ENCODE measurements around the gene SLC6A17.

Gene SLC6A17

DNA sequence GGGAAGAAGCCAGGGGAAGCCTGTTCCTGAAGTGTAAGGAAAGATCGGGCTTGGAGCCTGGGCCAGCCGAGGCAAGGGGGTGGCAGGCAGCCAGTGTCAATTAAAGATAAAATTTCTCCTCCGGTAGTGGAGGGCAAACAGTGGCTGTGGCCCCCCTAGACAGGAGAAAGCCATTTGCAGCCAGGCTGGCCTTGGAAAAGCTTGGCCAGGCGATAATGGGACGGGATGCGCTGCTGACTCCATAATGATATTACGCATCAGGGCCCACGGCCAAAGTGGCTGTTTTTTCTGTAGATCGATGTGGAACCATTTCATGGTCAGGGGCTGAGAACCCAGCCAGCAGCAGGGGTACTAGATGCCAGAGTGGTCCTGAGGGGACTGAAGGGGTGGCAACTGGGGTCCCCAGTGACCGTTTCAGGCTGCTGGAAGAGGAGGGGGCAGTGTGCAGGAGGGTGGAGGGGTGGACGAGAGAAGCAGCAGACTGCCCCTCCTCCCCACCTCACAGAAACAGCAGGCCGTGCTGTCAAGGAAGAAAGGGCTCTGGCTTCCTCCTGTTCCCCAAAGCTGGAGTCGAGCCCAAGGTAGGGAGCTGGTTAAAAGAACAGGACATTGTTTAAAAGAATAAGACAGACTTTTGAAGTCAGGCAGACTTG is 85.0 kb downstream of the SLC6A17 start:
- DNase-seq (ENCODE audit: low read depth) = no peak
- H3K4me3 ChIP-seq (ENCODE audit: low read depth, low read length) = no peak overlapping the region
- TF ChIP-seq, protein P1, sequence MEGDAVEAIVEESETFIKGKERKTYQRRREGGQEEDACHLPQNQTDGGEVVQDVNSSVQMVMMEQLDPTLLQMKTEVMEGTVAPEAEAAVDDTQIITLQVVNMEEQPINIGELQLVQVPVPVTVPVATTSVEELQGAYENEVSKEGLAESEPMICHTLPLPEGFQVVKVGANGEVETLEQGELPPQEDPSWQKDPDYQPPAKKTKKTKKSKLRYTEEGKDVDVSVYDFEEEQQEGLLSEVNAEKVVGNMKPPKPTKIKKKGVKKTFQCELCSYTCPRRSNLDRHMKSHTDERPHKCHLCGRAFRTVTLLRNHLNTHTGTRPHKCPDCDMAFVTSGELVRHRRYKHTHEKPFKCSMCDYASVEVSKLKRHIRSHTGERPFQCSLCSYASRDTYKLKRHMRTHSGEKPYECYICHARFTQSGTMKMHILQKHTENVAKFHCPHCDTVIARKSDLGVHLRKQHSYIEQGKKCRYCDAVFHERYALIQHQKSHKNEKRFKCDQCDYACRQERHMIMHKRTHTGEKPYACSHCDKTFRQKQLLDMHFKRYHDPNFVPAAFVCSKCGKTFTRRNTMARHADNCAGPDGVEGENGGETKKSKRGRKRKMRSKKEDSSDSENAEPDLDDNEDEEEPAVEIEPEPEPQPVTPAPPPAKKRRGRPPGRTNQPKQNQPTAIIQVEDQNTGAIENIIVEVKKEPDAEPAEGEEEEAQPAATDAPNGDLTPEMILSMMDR (IDR thresholded peaks at IDR 0.05; ENCODE audit: control insufficient read depth, extremely low read depth, insufficient read depth) = no peak

DNA sequence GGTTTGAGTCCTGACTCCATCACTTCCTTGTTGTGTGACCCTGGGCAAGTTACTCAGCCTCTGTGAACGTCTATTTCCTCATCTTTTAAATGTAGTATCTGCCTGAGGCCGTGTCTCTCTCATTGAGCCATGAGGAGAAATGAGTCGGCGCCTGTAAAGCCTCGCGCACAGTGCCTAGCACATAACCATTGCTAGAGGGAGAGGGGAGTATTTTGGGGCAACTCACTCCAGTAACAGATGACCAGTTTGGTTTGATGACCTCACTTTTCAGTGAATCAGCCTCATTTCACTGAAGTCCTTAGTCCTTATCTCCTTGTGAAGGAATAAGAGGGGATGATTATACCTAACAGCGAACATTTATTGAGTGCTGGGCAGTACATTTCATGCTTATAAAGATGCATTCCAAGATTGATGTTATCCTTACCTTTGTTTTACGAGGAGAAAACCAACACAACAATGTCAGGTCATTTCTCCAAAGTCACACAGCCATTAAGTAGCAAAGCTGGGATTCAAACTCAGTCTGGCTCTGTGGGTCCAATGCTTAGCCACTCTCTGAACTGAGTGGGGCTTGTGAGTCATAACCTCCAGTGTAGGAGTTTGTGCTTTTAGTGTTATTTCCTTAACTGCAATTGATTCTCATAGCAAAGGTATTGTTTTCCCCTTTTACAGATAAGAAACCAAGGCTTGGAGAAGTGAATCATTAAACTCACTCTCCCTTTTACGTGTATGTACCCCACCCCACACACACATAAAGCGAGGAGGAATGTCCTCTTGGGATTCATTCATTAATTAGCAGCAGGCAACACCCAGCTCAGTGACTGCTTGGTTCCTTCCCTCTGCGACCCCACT is 85.8 kb downstream of the SLC6A17 start:
- DNase-seq (ENCODE audit: low read depth) = peak; percentile 85
- H3K4me3 ChIP-seq (ENCODE audit: low read depth, low read length) = no peak overlapping the region
- TF ChIP-seq, protein P1 (IDR thresholded peaks at IDR 0.05; ENCODE audit: control insufficient read depth, extremely low read depth, insufficient read depth) = no peak

DNA sequence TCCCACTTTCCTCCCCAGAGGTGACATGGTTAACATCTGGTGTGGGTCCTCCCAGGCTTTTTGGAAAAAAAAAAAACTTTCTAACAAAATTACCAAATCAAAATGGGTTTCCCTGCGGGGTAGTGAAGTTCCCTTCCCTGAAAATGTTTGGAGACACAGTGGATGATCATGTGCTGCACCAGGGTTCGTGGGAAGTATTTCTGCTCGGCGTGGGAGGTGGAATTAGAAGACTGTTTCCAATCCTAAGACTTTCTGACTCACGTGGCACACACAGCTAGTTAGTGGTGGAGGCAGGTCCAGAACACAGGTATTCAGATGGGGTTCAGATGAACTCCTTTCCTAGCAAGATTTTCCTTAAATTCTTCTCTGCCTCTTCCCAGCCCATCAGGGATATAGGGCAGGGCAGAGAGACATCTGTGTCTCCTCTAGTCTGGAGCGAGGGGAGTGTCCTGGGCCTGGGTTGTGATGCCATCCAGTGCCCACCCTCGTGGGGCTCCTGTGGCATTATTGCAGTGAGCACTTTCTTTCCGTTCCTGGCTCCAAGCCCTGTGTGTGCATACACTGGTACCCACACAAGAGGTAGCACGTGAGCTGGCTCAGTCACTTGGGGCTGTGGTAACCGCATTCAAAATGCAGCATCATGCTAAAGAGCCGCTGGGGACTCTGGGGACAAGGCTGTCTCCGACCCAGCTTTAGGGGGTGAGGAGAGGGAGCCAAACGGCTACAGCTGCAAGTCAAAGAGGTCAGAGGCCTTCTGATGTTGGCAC is 87.3 kb downstream of the SLC6A17 start:
- no peak for DNase-seq (ENCODE audit: low read depth)
- TF ChIP-seq, protein P1 (IDR thresholded peaks at IDR 0.05; ENCODE audit: control insufficient read depth, extremely low read depth, insufficient read depth) = no peak
- H3K4me3 ChIP-seq (ENCODE audit: low read depth, low read length) = no peak overlapping the region

DNA sequence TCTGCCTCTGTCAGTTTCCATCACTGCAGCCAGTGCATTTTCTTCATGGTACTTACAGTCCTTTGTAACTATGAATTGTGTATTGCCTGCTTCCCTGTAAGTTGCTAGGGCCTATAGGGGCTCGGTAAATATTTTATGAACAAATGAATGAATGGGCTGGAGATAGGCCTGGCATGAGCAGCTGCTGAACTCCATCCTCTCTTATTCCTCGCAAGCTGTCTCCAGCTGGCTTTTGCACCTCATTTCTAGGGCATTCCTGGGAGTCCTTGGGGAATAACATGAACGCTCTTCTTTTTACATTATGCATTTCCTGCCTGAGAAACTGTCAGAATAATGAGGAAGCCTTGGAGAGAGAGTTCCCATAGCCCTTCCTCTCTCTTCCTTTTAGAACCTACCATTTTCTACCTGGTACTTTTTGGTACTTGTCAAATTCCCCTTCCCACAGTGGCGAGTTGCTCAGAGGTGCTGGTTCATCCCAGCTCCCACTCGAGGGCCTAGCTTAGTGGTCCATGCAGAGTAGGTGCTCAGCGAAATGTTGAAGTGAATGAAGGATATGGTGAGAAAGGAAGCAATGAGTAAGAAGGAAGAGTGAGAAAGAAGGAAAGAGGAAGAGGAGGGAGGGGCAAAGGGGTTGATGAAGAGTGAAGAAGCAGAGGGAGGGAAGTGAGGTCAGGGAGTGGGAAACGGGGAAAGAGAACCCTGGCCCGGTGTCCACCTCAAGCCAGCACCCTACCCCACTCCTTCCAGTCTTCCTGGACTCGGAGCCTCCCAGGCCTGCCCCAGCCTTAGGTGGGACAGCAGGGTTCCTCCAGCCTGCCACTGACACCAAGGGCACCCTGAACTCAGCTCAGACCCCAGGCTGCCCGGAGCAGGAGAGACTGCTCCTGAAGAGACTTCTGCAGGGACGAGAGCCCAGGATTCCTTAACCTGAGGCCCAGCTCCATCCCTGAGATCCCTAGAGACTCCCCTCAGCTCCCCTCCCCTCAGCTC is 89.4 kb downstream of the SLC6A17 start:
- DNase-seq (ENCODE audit: low read depth) = no peak
- no peak overlapping the region for H3K4me3 ChIP-seq (ENCODE audit: low read depth, low read length)
- TF ChIP-seq, protein P1 (IDR thresholded peaks at IDR 0.05; ENCODE audit: control insufficient read depth, extremely low read depth, insufficient read depth) = no peak

DNA sequence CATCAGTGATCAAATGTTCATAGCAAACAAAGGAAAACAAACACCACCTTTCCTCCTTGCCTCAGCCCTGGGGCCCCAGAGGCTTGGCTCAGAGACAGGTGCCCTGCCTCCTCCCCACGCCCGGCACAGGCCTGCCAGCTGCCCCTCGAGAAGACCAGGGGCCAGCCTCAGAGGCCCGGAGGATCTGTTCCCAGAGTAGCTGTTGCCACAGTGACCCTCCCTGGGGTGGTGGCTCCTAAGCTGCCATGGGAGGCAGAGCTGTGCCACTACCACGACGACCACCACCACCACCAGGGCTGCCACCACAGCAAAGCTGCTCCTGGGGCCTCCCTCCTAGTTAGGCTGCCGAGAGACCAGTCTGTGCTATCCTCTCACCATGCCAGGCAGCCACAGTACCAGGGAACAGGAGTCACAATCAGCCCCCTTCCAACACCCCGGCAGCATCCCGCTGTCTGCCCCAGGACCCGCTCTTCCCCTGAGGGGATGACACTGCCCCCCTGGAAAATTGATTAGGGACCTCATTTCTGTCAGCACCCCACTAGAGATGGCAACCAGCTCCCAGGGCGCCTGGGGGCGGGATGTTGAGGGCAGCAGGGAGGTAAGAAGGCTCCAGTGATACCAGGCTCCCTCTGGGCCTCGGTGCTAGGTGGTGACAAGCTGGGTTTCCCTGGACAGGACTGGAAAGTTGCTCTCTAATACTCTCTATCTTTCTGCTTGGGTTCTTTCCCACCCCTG is 90.3 kb downstream of the SLC6A17 start:
- TF ChIP-seq, protein P1 (IDR thresholded peaks at IDR 0.05; ENCODE audit: control insufficient read depth, extremely low read depth, insufficient read depth) = no peak
- no peak for DNase-seq (ENCODE audit: low read depth)
- no peak overlapping the region for H3K4me3 ChIP-seq (ENCODE audit: low read depth, low read length)
